GM12878 (cell line): ENCODE results near the gene ANO7. TPM values are rescaled to one million over a fixed set of nuclear protein-coding genes. Genes with fewer than 3 reads are reported as not detected.

Experiments used
- ATAC-seq: fragments of 200-7000 bp; cut with Tn5 transposase; 3 replicates; pipeline ENCODE4 v1.9.1; 2020; ENCODE audit warnings: mild to moderate bottlenecking, moderate library complexity
- BruUV-seq: library from RNA; stranded (reverse); fragments of 400-500 nt; replicated peaks from 2 replicates; lab custom pipeline; 2021; lab: Mats Ljungman, UMichigan
- CTCF ChIA-PET: fragments of 300-600 bp; sonication (Branson Sonifier 250); formaldehyde crosslinking; extraction: SDS; loops from one replicate; lab custom pipeline; 2021; ENCODE audit warnings: inconsistent platforms; lab: Yijun Ruan, JAX
- POLR2A ChIA-PET: fragments of 350-600 bp; formaldehyde crosslinking; extraction: SDS; loops from one replicate; lab custom pipeline; 2021; ENCODE audit warnings: inconsistent platforms; lab: Charles Lee
- RAD21 ChIA-PET: fragments of 300-600 bp; sonication (Branson Sonifier 250); formaldehyde crosslinking; loops from one replicate; lab custom pipeline; 2023; ENCODE audit warnings: antibody characterized with exemption; ENCODE audit not compliant: unreplicated experiment; lab: Charles Lee
- SMC1A ChIA-PET: fragments of 300-600 bp; sonication (Branson Sonifier 250); formaldehyde crosslinking; loops from one replicate; lab custom pipeline; 2023; ENCODE audit not compliant: unreplicated experiment, uncharacterized antibody; lab: Charles Lee
- DNase-seq: peaks from one replicate; pipeline ENCODE4 v3.0.0-alpha.2; 2011; ENCODE audit warnings: low read depth, low spot score
- FAIRE-seq: peaks from 3 replicates; lab custom pipeline; 2011; peaks lifted over from hg19 to GRCh38; lab: Jason Lieb, UNC
- H2AFZ ChIP-seq: 2 replicates; pipeline ENCODE4 v1.6.0; 2011; ENCODE audit warnings: low read depth, low read length, control low read depth; ENCODE audit not compliant: control insufficient read depth
- H3K27ac ChIP-seq: 2 replicates; pipeline ENCODE4 v1.5.1; 2011; ENCODE audit warnings: control low read depth; ENCODE audit not compliant: control insufficient read depth, insufficient read depth
- H3K27me3 ChIP-seq, 2 experiments: replicated peaks in 1 of 2; 2 replicates each; pipeline versions ENCODE4 v1.6.0 to v1.6.1; 2011; ENCODE audit warnings: low read length in 1 of 2; ENCODE audit not compliant: control insufficient read depth in 2 of 2, insufficient read depth in 2 of 2
- H3K36me3 ChIP-seq, 2 experiments: 2 replicates each; pipeline ENCODE4 v1.5.1; 2011; ENCODE audit warnings: low read length in 1 of 2; ENCODE audit not compliant: control insufficient read depth in 2 of 2, insufficient read depth in 2 of 2
- H3K4me1 ChIP-seq: 2 replicates; pipeline ENCODE4 v1.6.1; 2011; ENCODE audit warnings: mild to moderate bottlenecking, low read length, moderate library complexity, mixed read lengths; ENCODE audit not compliant: control insufficient read depth, insufficient read depth
- H3K4me2 ChIP-seq: 2 replicates; pipeline ENCODE4 v1.6.0; 2011; ENCODE audit warnings: control low read depth; ENCODE audit not compliant: control insufficient read depth, insufficient read depth
- H3K4me3 ChIP-seq: fragments of 200-600 bp; sonication (generic); 2 replicates; pipeline ENCODE4 v1.5.1; 2016
- H3K79me2 ChIP-seq: 2 replicates; pipeline ENCODE4 v1.6.0; 2011; ENCODE audit warnings: low read length; ENCODE audit not compliant: control insufficient read depth, insufficient read depth
- H3K9ac ChIP-seq: 2 replicates; pipeline ENCODE4 v1.8.0; 2011; ENCODE audit warnings: low read length, control low read depth, mixed read lengths; ENCODE audit not compliant: control insufficient read depth, insufficient read depth
- H3K9me3 ChIP-seq: replicated peaks from 3 replicates; pipeline ENCODE4 v1.5.1; 2011; ENCODE audit warnings: mild to moderate bottlenecking, low read length; ENCODE audit not compliant: control insufficient read depth, insufficient read depth
- H4K20me1 ChIP-seq: 2 replicates; pipeline ENCODE4 v1.6.0; 2011; ENCODE audit not compliant: control insufficient read depth, insufficient read depth
- E2F8 ChIP-seq: fragments of 450-650 bp; IDR thresholded peaks from 2 replicates; pipeline ENCODE4 v1.6.1; 2018; ENCODE audit warnings: mild to moderate bottlenecking, low read depth, moderate library complexity; ENCODE audit not compliant: partially characterized antibody
- E4F1 ChIP-seq: fragments of 450-650 bp; IDR thresholded peaks from 2 replicates; pipeline ENCODE4 v1.6.1; 2018; ENCODE audit warnings: borderline replicate concordance, mild to moderate bottlenecking; ENCODE audit not compliant: partially characterized antibody
- IKZF2 ChIP-seq, 2 experiments: fragments of 450-650 bp; IDR thresholded peaks; 2 replicates each; pipeline ENCODE4 v1.6.1; 2017; ENCODE audit warnings: mild to moderate bottlenecking in 2 of 2, moderate library complexity in 2 of 2
- JUNB ChIP-seq: IDR thresholded peaks from 2 replicates; pipeline ENCODE4 v1.6.1; 2016; ENCODE audit warnings: antibody characterized with exemption, mild to moderate bottlenecking
- MEF2A ChIP-seq: IDR thresholded peaks from 2 replicates; pipeline ENCODE4 v1.6.1; 2011; ENCODE audit warnings: low read depth, mild to moderate bottlenecking, low read length, moderate library complexity; ENCODE audit not compliant: insufficient read depth
- NFIC ChIP-seq: IDR thresholded peaks from 2 replicates; pipeline ENCODE4 v1.6.1; 2012; ENCODE audit warnings: low read depth, mild to moderate bottlenecking, inconsistent platforms, low read length, moderate library complexity
- NFXL1 ChIP-seq: fragments of 450-650 bp; IDR thresholded peaks from 2 replicates; pipeline ENCODE4 v1.6.1; 2017; ENCODE audit warnings: antibody characterized with exemption, mild to moderate bottlenecking, borderline replicate concordance
- PAX5 ChIP-seq: IDR thresholded peaks from 2 replicates; pipeline ENCODE4 v1.6.1; 2011; ENCODE audit warnings: low read depth, low read length, borderline replicate concordance
- POU2F2 ChIP-seq: IDR thresholded peaks from 3 replicates; pipeline ENCODE4 v1.6.1; 2011; ENCODE audit warnings: low read depth, mild to moderate bottlenecking, low read length, borderline replicate concordance
- RELA ChIP-seq: fragments of 450-650 bp; IDR thresholded peaks from 2 replicates; pipeline ENCODE4 v1.8.0; 2014; ENCODE audit warnings: borderline replicate concordance; ENCODE audit not compliant: partially characterized antibody
- SIN3A ChIP-seq: IDR thresholded peaks from 2 replicates; pipeline ENCODE4 v1.6.1; 2012; ENCODE audit warnings: low read depth, low read length, improper control_type of control experiment
- SMAD1 ChIP-seq: fragments of 450-650 bp; IDR thresholded peaks from 2 replicates; pipeline ENCODE4 v1.6.1; 2018; ENCODE audit warnings: mild to moderate bottlenecking, low read depth; ENCODE audit not compliant: partially characterized antibody
- SMC3 ChIP-seq: IDR thresholded peaks from 2 replicates; pipeline ENCODE4 v1.6.1; 2011; ENCODE audit warnings: low read length, improper control_type of control experiment, borderline replicate concordance
- SREBF2 ChIP-seq: IDR thresholded peaks from 2 replicates; pipeline ENCODE4 v1.6.1; 2012; ENCODE audit warnings: mild to moderate bottlenecking, low read length
- STAT1 ChIP-seq: fragments of 450-650 bp; conservative IDR thresholded peaks from 2 replicates; pipeline ENCODE4 v1.6.1; 2014; ENCODE audit warnings: antibody characterized with exemption, mild to moderate bottlenecking
- TAF1 ChIP-seq: IDR thresholded peaks from 2 replicates; pipeline ENCODE4 v1.6.1; 2011; ENCODE audit warnings: mild to moderate bottlenecking, low read depth, low read length, borderline replicate concordance
- ZNF207 ChIP-seq: fragments of 450-650 bp; IDR thresholded peaks from 2 replicates; pipeline ENCODE4 v1.6.1; 2014; ENCODE audit warnings: antibody characterized with exemption, mild to moderate bottlenecking, borderline replicate concordance
- WGBS: methylation state at CpG from one replicate; pipeline ENCODE4 v1.1.6; 2016; ENCODE audit warnings: low lambda C conversion rate; ENCODE audit not compliant: insufficient replicate concordance, insufficient coverage; ENCODE audit errors: missing lambda C conversion rate; 5-methylcytosine and 5-hydroxymethylcytosine counted together
- in situ Hi-C: fragments of 300-500 bp; cut with MboI; formaldehyde crosslinking; loops from 9 replicates; pipeline ENCODE4 v1.14.3; 2018; ENCODE audit warnings: mixed read lengths
- intact Hi-C: fragments of 100-400 bp; cut with micrococcal nuclease; formaldehyde crosslinking; loops from one replicate; pipeline ENCODE4 v1.14.2; 2022; ENCODE audit not compliant: unreplicated experiment
- polyA plus RNA-seq, 11 experiments: library from polyadenylated mRNA; depleted of rRNA in 4 of 11; unstranded in 6 of 11; stranded (reverse) in 5 of 11; fragments of >200 nt; fragmentation: Nextera tagmentation in 4 of 11; fragmentation: Illumina TruSeq in 1 of 11; extraction: Ambion mirVana in 4 of 11; extraction: Trizol in 1 of 11; gene quantifications; 1 replicate in 1 of 11; 2 replicates in 10 of 11; pipeline versions ENCODE4 v1.2.1 to v1.2.3, GENCODE V29; 2011 to 2016; ENCODE audit warnings: inconsistent platforms in 2 of 11, missing spikeins in 2 of 11, low read depth in 1 of 11
- total RNA-seq, 4 experiments: library from RNA; depleted of rRNA in 3 of 4; stranded (reverse); fragments of >200 nt in 3 of 4; fragmentation: Illumina TruSeq in 1 of 4; extraction: Trizol in 1 of 4; gene quantifications; 2 replicates each; pipeline versions ENCODE4 v1.2.1 to v1.2.3, GENCODE V29; 2013 to 2021

The ANO7 gene
- total and polyA plus RNA-seq, 10 of the 15 experiments (the other 5 are each of a cell fraction or from before 2014, with no cell fraction given), result 0.08 to 1.4 (median 0.44) TPM

GRCh38 chr2:241185961-241186360, 2.5 kb upstream of the ANO7 start:
- WGBS, result 90% methylated on average over 11 of the region's 11 CpGs
- ChIA-PET SMC1A (no interaction called here), POLR2A (no interaction called here), CTCF (no interaction called here), RAD21 (no interaction called here)
- Histone ChIP-seq H3K4me3 (no peak overlapping the region), H3K27me3 (no peaks in the 10 kb centered on the region), H4K20me1 (no peaks in the 10 kb centered on the region), H3K27ac (no peak overlapping the region), H3K9ac (no peak overlapping the region), H3K4me2 (no peak overlapping the region), H3K79me2 (no peaks in the 10 kb centered on the region), H3K36me3 (no peaks in the 10 kb centered on the region; a peak in 1 of 4 replicates), H2AFZ (no peak overlapping the region), H3K9me3 (no peaks in the 10 kb centered on the region), H3K4me1 (no peaks in the 10 kb centered on the region)
- DNase-seq, result no peak
- in situ Hi-C loops (no loop called here), intact Hi-C loops (no loop called here)
- no peak for TF ChIP-seq SREBF2
- no peak for TF ChIP-seq STAT1
- TF ChIP-seq ZNF207, result no peak
- no peak for TF ChIP-seq PAX5
- no peak for TF ChIP-seq POU2F2
- no peak for TF ChIP-seq IKZF2 (IDR thresholded peaks at IDR 0.05)
- TF ChIP-seq E4F1, result no peak
- no peak for TF ChIP-seq E2F8
- no peak for TF ChIP-seq SIN3A
- no peak for TF ChIP-seq SMC3
- no peak for TF ChIP-seq NFXL1
- TF ChIP-seq JUNB, result no peak
- TF ChIP-seq NFIC, result no peak
- TF ChIP-seq SMAD1, result no peak
- no peak for TF ChIP-seq MEF2A
- no peak for TF ChIP-seq TAF1
- TF ChIP-seq RELA, result no peak
- no TSS peak for BruUV-seq
- ATAC-seq, result no peak
- no peak for FAIRE-seq
